SK-N-SH treated with all-trans-retinoic acid at 6 μM for 48 hours (cell line): ENCODE results near the gene UNC93B1.

ENCODE experiments used
- ATAC-seq: fragments of 200-7000 bp; cut with Tn5 transposase; 3 replicates; pipeline ENCODE4 v1.9.1; 2020; ENCODE audit warnings: mild to moderate bottlenecking, moderate library complexity
- ARNTL ChIP-seq: fragments of 450-650 bp; formaldehyde crosslinking; IDR thresholded peaks from 2 replicates; pipeline ENCODE4 v1.5.0; 2020; ENCODE audit warnings: low read depth, mild to moderate bottlenecking, moderate library complexity, borderline replicate concordance
- BACH2 ChIP-seq: fragments of 250-450 bp; sonication (Bioruptor Pico); IDR thresholded peaks from 2 replicates; pipeline ENCODE4 v1.9.0; 2021; ENCODE audit warnings: mild to moderate bottlenecking, borderline replicate concordance
- CREB5 ChIP-seq: fragments of 250-450 bp; sonication (Bioruptor Pico); IDR thresholded peaks from 2 replicates; pipeline ENCODE4 v1.5.1; 2020; ENCODE audit warnings: low read depth, mild to moderate bottlenecking, moderate library complexity
- CSDC2 ChIP-seq: fragments of 250-450 bp; sonication (Bioruptor Pico); IDR thresholded peaks from 2 replicates; pipeline ENCODE4 v1.5.0; 2020; ENCODE audit warnings: mild to moderate bottlenecking, moderate library complexity
- ESRRG ChIP-seq: fragments of 250-450 bp; sonication (Bioruptor Pico); IDR thresholded peaks from 2 replicates; pipeline ENCODE4 v1.6.1; 2021; ENCODE audit warnings: mild to moderate bottlenecking
- GLIS3 ChIP-seq: fragments of 250-450 bp; sonication (Bioruptor Pico); IDR thresholded peaks from 2 replicates; pipeline ENCODE4 v1.5.0; 2020; ENCODE audit warnings: mild to moderate bottlenecking, moderate library complexity
- ISL1 ChIP-seq: fragments of 250-450 bp; sonication (Bioruptor Pico); IDR thresholded peaks from 2 replicates; pipeline ENCODE4 v2.1.2; 2022; ENCODE audit warnings: mild to moderate bottlenecking, moderate library complexity
- OSR1 ChIP-seq: fragments of 250-450 bp; sonication (Bioruptor Pico); IDR thresholded peaks from 2 replicates; pipeline ENCODE4 v1.8.0; 2022; ENCODE audit warnings: moderate library complexity, mild to moderate bottlenecking, inconsistent platforms
- PATZ1 ChIP-seq: fragments of 250-450 bp; sonication (Bioruptor Pico); IDR thresholded peaks from 2 replicates; pipeline ENCODE4 v1.8.0; 2020; ENCODE audit warnings: mild to moderate bottlenecking, moderate library complexity, borderline replicate concordance
- POU6F1 ChIP-seq: fragments of 250-450 bp; sonication (Bioruptor Pico); IDR thresholded peaks from 2 replicates; pipeline ENCODE4 v1.8.0; 2021; ENCODE audit warnings: low read depth, mild to moderate bottlenecking, moderate library complexity, borderline replicate concordance
- RARB ChIP-seq: fragments of 250-450 bp; sonication (Bioruptor Pico); IDR thresholded peaks from 2 replicates; pipeline ENCODE4 v1.8.0; 2021; ENCODE audit warnings: mild to moderate bottlenecking, moderate library complexity
- SNAI2 ChIP-seq: fragments of 250-450 bp; sonication (Bioruptor Pico); IDR thresholded peaks from 2 replicates; pipeline ENCODE4 v1.5.0; 2020; ENCODE audit warnings: mild to moderate bottlenecking, moderate library complexity
- TCF4 ChIP-seq: fragments of 250-450 bp; sonication (Bioruptor Pico); IDR thresholded peaks from 2 replicates; pipeline ENCODE4 v1.8.0; 2021; ENCODE audit warnings: mild to moderate bottlenecking, moderate library complexity, borderline replicate concordance
- TOX ChIP-seq: fragments of 250-450 bp; sonication (Bioruptor Pico); IDR thresholded peaks from 2 replicates; pipeline ENCODE4 v1.8.0; 2021; ENCODE audit warnings: mild to moderate bottlenecking, moderate library complexity, borderline replicate concordance
- ZC3H10 ChIP-seq: fragments of 250-450 bp; sonication (Bioruptor Pico); IDR thresholded peaks from 2 replicates; pipeline ENCODE4 v1.5.1; 2021; ENCODE audit warnings: mild to moderate bottlenecking, moderate library complexity
- ZFP3 ChIP-seq: fragments of 250-450 bp; sonication (Bioruptor Pico); IDR thresholded peaks from 2 replicates; pipeline ENCODE4 v1.5.0; 2020; ENCODE audit warnings: mild to moderate bottlenecking, moderate library complexity
- ZFP30 ChIP-seq: fragments of 450-650 bp; formaldehyde crosslinking; IDR thresholded peaks from 2 replicates; pipeline ENCODE4 v1.5.0; 2022; ENCODE audit warnings: mild to moderate bottlenecking, moderate library complexity
- ZNF70 ChIP-seq: fragments of 450-650 bp; formaldehyde crosslinking; IDR thresholded peaks from 2 replicates; pipeline ENCODE4 v1.5.0; 2020; ENCODE audit warnings: mild to moderate bottlenecking, moderate library complexity
- ZNF8 ChIP-seq: fragments of 450-650 bp; formaldehyde crosslinking; IDR thresholded peaks from 2 replicates; pipeline ENCODE4 v1.5.0; 2020; ENCODE audit warnings: mild to moderate bottlenecking, moderate library complexity
- TF ChIP-seq, protein P1 (sequence below): fragments of 250-450 bp; sonication (Bioruptor Pico); IDR thresholded peaks from 2 replicates; pipeline ENCODE4 v1.5.1; 2021; ENCODE audit warnings: mild to moderate bottlenecking, moderate library complexity

The UNC93B1 gene

GRCh38 chr11:68014947-68015447, 11.1 kb upstream of the UNC93B1 start (continued):
- TF ChIP-seq POU6F1 (no peak), BACH2 (no peak), ZNF8 (CRISPR knock-in tag) (no peak), RARB (CRISPR knock-in tag) (no peak), CSDC2 (CRISPR knock-in tag) (no peak)
- TF ChIP-seq, all 23 proteins: peak for 0

- TF ChIP-seq ESRRG (no peak), ZC3H10 (CRISPR knock-in tag) (no peak), TCF4 (CRISPR knock-in tag) (no peak), ZNF70 (CRISPR knock-in tag) (no peak), ZFP30 (CRISPR knock-in tag) (no peak), ZFP3 (CRISPR knock-in tag) (no peak), CREB5 (CRISPR knock-in tag) (no peak), ZNF8 (CRISPR knock-in tag) (no peak), OSR1 (no peak), GLIS3 (CRISPR knock-in tag) (no peak), BACH2 (no peak), SNAI2 (no peak), TOX (no peak), ARNTL (CRISPR knock-in tag) (no peak)
- TF ChIP-seq, all 23 proteins: peak for 0
- peak; percentile 33 for ATAC-seq
These were observed 10.5 kb upstream of the UNC93B1 start for GRCh38 chr11:68014157-68014946.

DNA sequence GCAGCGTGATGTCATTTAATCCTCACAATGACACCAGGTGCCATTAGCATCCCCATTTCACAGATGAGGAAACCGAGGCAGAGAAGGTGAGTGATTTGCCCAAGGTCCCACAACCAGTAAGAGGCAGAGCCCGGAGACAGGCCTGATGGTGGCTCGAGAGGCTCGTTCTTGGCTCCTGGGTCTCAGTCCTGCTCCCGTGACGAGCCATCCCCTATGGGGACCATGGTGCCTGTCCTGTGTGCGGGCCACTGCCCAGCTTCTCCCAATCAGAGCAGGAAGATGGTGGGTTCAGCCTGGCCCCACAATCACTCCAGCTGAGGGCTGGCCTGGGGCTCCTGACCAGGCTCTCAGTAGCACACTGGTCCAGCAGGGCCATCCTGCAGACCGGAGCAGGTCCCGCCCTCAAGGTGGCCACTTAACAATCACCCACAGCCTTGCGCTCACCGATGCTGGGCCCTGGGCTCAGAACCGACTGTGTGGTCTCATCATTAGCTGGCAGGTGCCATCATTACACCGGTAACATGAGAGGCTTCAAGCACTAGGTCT, 9.8 kb upstream of the UNC93B1 start:
- ATAC-seq, result no peak
- TF ChIP-seq GLIS3 (CRISPR knock-in tag) (no peak), ISL1 (CRISPR knock-in tag) (no peak), TCF4 (CRISPR knock-in tag) (no peak), ZFP3 (CRISPR knock-in tag) (no peak), BACH2 (no peak), OSR1 (no peak), CREB5 (CRISPR knock-in tag) (no peak), POU6F1 (no peak), TOX (no peak), ZNF8 (CRISPR knock-in tag) (no peak)
- TF ChIP-seq, protein P1, sequence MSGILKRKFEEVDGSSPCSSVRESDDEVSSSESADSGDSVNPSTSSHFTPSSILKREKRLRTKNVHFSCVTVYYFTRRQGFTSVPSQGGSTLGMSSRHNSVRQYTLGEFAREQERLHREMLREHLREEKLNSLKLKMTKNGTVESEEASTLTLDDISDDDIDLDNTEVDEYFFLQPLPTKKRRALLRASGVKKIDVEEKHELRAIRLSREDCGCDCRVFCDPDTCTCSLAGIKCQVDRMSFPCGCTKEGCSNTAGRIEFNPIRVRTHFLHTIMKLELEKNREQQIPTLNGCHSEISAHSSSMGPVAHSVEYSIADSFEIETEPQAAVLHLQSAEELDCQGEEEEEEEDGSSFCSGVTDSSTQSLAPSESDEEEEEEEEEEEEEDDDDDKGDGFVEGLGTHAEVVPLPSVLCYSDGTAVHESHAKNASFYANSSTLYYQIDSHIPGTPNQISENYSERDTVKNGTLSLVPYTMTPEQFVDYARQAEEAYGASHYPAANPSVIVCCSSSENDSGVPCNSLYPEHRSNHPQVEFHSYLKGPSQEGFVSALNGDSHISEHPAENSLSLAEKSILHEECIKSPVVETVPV, result no peak

DNA sequence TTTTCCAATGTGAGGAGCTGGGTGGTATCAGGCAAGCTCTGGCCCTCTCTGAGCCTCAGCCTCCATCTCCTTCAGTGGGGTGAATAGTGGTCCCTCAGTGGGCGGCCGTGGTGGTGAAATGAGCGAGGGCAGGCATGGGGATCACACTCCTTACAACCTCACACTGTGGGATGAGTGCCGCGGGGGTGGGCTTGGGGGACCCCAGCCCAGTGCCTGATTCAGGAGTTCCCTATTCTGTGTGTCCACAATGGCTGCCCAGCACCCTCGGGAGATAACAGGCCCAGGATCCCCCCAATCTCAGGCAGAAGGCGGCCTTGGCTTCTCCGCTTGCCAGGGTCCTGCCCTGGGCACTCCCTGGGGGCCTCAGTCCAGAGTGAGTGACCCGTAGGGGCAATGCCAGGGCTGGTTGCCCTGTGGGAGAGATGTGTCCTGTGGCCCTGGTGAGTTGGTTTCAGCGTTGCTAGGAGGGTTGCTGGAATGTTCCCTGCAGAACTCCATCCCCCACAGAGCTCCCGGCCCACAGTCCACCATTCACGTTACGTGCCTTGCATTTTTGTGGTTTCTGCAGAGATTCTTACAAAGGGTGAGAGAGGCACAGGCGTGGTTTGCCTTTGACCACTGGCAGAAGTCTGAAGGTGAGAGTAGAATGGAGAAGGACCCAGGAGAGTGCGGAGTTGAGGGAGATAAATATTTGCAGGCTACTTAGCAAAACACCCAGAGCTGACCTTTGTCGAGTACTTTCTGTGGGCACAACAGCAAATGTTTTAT, 9.1 kb upstream of the UNC93B1 start:
- ATAC-seq, result peak; percentile 80
- TF ChIP-seq PATZ1, result 0 out of 2 replicates have a peak, but pooled peaks have one; percentile 17
- TF ChIP-seq CSDC2 (CRISPR knock-in tag), result peak; percentile 32; the same call in 1 of the 2 replicates
- no peak for TF ChIP-seq ARNTL (CRISPR knock-in tag)
